B cell (primary cell): ENCODE data around the gene PALM2AKAP2.

Source experiments
- CTCF ChIP-seq: fragments of 200-600 bp; IDR thresholded peaks from one replicate; pipeline ENCODE4 v1.8.0; 2022; ENCODE audit warnings: antibody characterized with exemption, mild to moderate bottlenecking
- EZH2 ChIP-seq: IDR thresholded peaks from 2 replicates; pipeline ENCODE4 v1.6.1; 2012; ENCODE audit warnings: borderline replicate concordance, low read depth, mild to moderate bottlenecking, moderate library complexity, low read length; ENCODE audit not compliant: insufficient read depth, poor library complexity, severe bottlenecking

- TF ChIP-seq CTCF = no peak
- no peak for TF ChIP-seq EZH2
Measured at GRCh38 chr9:109767814-109768213, 12.2 kb upstream of the PALM2AKAP2 start.
